ENCODE results near the gene AGBL4.

AGBL4 gene

DNA sequence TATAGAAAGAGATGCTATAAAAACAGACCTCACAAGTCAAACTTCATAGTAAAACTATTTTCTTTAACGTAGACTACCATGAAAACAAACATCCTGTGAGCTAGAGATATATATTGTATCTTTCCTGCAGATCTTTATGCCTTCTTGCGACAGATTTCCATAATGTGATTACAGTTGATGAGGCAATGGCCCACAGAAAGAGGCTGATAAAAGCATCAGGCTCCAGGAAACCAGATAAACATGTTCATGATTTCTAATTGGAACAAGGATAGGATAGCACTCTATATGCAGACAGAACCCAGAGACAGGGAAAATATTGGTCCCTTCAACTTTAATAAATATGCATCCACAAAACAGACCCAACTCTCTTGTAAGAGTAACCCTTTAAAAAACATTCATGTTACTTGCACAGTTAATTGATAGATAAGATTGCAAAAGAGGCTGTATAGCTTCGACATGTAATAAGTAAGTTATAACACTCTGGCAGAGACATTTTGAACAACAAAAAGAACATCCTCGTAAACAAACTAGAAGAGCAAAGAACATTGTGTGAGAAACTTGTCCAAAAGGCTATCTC, 329.4 kb downstream of the AGBL4 start:
- DNase-seq (ENCODE audit: low read depth): no peak

DNA sequence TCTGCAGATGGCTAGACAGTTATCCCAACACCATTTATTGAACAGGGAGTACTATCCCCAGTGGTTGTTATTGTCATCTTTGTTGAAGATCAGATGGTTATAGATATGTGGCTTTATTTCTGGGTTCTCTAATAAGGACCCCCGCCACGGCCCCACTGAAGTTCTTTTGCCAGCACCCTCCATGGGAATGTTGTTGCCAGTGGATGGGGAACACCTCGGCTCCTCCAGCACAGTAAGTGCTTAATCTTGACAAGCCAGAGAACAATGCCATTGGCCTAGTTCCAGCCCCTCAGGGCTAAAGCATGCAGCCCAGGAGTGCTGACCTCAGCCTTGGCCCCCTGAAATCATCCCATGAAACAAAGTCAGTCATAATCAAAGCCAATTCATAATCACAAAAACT, 337.6 kb downstream of the AGBL4 start:
- DNase-seq (ENCODE audit: low read depth): no peak

- no peak for DNase-seq (ENCODE audit: low read depth)
These were observed 346.0 kb downstream of the AGBL4 start for GRCh38 chr1:49677706-49678105.

DNA sequence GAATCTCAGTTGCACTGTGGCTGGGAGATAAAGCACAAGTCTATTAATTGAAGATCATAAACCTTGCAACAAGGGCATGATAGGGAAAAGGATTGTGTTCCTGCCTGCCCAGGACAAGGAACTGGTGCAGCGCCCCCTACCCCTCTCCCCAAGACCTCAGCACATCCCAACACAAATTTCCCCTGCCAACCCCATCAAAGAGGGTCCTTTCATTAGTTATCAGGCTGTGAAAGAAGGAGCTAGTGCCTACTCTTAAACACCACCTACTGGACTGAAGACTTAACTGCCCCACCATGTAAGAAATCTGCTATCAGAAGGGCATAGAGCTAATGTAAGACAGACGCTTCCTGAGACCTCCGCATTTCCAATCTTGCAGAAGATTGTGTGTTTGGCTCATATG, 372.6 kb downstream of the AGBL4 start:
- no peak for DNase-seq (ENCODE audit: low read depth)

DNA sequence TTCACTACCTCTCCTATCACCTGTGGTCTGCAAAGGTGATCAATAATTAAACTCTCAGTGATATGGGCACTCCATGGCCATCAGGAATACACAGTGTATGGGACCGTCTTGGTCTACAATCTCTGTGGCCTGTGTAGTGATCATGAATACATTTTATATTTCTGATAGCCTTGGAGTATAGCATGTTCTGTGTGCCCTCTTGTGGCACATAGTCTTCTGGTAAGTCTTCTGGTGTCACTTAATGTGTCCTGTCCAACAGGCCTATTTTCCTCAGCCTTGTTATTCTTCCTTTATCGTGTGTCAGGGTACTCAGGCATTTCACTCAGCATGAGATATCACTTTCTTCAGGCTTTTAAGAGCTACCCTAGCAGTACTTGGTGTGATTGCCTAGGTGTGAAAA, 393.6 kb downstream of the AGBL4 start:
- DNase-seq (ENCODE audit: low read depth): no peak

GRCh38 chr1:49627781-49628180, 396.0 kb downstream of the AGBL4 start:
- DNase-seq (ENCODE audit: low read depth): no peak

- DNase-seq (ENCODE audit: low read depth): no peak
These were observed 397.3 kb downstream of the AGBL4 start for GRCh38 chr1:49626472-49626871.

GRCh38 chr1:49622877-49623276, 400.9 kb downstream of the AGBL4 start:
- no peak for DNase-seq (ENCODE audit: low read depth)

- DNase-seq (ENCODE audit: low read depth): no peak
These were observed 417.7 kb downstream of the AGBL4 start for GRCh38 chr1:49606082-49606481.

DNA sequence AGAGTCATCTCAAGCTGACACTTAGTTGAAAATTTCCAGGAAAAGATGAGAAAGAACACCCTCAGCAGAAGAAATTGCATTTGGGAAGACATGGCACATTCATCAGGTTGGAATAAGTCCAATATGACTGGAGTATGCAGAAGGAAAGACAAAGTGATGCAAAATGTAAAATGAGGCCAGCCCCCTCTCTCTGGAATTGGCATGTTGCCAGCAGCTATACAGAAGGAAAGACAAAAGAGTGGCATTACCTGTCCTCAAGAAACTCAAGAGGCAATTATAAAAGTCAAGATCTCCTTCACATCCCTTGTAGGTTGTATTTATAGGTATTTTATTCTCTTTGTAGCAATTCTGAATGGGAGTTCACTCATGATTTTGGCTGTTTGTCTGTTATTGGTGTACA, 426.3 kb downstream of the AGBL4 start:
- no peak for DNase-seq (ENCODE audit: low read depth)

DNA sequence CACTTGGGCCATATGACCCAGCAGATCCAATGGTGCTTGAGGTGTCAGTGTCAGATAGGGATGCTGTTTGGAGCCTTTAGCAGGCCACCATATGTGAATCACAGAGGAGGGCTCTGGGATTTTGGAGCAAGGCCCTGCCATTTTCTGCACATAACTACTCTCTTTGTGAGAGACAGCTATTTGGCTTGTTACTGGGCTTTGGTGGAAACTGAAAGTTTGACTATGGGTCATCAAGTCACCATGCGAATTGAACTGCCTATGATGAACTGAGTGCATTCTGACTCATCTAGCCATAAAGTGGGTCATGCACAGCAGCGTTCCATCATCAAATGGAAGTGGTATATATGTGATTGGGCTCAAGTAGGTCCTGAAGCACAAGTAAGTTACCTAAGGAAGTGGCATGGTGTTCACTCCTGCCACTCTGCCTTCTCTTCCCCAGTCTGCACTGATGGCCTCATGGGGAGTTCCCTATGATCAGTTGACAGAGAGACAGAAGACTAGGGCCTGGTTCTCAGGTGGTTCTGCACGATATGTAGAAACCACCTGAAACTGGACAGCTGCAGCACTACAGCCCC, 447.3 kb downstream of the AGBL4 start:
- no peak for DNase-seq (ENCODE audit: low read depth)

DNA sequence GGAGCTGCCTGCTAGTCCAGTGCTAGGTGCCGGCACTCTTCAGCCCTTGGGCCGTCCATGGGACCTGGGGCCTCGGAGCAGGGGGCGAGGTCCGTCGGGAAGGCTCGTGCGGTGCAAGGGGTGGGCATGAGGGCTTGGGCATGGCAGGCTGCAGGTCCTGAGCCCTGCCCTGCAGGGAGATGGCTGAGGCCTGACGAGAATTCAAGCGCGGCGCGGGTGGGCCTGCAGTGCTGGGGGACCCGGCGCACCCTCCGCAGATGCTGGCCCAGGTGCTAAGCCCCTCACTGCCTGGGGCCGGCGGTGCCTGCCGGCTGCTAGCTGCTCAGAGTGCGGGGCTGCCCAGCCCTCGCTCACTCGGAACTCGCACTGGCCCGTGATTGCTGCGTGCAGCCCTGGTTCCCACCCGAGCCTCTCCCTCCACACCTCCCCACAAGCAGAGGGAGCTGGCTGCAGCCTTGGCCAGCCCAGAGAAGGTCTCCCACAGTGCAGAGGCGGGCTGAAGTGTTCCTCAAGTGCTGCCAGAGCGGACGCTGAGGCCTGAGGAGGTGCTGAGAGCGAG, 467.0 kb downstream of the AGBL4 start:
- DNase-seq (ENCODE audit: low read depth): no peak

DNA sequence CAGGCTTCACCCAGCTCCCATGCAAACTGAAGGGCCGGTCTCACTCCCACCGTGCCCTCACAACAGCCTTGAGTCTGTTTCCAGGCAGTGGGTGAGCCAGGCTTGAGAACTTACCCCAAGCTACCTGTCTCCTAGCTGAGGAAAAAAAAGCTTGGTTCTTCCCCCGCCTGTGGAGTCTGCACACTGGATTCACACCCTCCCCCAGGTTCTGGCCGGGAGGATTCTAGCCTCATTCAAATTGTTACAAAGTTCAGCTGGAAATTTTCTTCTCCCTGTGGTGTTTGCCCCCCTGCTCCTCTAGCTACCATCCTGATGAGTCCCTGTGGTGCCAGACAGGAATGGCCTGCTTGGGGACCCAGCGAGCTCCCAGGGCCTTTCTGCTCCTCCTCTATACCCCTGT, 471.7 kb downstream of the AGBL4 start:
- no peak for DNase-seq (ENCODE audit: low read depth)

DNA sequence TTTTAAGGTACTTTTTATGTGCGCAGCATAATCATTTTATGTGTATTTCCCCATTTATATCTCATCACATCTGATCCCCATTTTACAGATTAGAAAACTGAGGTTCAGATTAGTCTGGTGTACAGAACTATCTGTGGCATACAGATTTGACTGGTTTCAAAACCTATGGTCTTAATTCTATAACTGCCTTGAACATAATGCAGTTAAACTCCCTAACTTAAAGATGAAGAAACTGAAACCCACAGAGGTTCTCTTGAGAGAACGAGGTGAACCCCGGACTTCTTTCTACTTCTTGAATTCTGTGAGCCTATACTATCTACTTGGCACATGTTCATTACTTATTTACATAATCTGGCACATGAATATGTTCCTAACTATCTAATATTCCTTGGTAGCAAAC, 479.1 kb downstream of the AGBL4 start:
- no peak for DNase-seq (ENCODE audit: low read depth)

DNA sequence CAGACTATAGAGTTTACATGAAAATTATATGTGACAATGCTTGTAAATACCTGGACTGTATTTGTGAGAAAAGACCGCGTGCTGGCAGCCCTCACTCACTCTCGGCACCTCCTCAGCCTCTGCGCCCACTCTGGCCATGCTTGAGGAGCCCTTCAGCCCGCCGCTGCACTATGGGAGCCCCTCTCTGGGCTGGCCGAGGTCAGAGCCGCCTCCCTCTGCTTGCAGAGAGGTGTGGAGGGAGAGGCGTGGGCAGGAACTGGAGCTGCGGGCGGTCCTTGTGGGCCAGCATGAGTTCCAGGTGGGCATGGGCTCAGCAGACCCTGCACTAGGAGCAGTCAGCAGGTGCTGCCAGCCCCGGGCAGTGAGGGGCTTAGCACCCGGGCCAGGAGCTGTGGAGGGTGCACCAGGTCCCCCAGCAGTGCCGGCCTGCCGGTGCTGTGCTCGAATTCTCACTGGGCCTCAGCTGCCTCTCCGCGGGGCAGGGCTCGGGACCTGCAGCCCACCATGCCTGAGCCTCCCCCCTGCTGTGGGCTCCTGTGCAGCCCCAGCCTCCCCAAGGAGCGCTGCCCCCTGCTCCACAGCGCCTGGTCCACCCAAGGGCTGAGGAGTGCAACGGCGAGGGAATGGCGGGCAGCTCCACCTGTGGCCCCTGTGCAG, 482.5 kb downstream of the AGBL4 start:
- no peak for DNase-seq (ENCODE audit: low read depth)

GRCh38 chr1:49527606-49528305, 496.0 kb downstream of the AGBL4 start:
- no peak for DNase-seq (ENCODE audit: low read depth)

DNA sequence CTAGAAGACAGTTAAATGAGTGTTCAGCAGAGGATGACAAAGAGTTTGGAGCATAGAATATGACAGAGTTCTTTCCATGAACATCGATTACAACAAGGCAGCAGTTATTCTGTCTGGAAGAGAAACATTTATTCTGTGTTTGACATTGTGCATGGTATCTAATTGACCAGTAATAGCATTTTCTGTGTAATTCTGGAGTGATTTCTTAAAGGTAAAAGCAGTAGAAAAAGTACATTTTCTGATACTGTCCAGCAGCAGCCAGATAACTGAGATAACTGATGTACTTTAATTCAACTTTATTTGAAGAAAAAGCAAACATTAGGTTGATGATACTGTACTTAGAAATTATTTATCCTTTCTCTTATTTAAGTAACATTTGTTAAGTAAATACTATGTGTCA, 497.1 kb downstream of the AGBL4 start:
- DNase-seq (ENCODE audit: low read depth): no peak

GRCh38 chr1:49523764-49524163, 500.0 kb downstream of the AGBL4 start:
- DNase-seq (ENCODE audit: low read depth): no peak

GRCh38 chr1:49466961-49467360, 556.8 kb downstream of the AGBL4 start:
- DNase-seq (ENCODE audit: low read depth): no peak

- DNase-seq (ENCODE audit: low read depth): no peak
These were observed 558.1 kb downstream of the AGBL4 start for GRCh38 chr1:49465486-49466185.

DNA sequence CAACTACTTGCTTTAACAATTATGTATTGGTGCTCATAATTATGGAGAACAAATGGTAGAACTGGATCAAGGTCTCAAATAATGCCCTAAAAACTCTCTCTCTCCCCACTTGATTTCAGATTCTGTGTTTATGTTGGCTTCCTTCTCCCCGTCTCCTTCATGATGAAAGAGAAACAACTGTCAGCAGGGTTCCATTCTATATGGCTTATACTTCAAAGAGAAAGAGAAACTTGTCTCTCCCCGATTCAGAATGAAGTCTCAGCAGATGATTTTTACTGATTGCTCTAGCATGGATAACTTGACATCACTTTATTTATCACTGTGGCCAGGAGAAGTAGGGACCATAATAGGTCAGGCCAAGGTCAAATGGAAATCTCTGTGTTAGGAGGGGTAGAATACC, 575.6 kb downstream of the AGBL4 start:
- DNase-seq (ENCODE audit: low read depth): no peak

DNA sequence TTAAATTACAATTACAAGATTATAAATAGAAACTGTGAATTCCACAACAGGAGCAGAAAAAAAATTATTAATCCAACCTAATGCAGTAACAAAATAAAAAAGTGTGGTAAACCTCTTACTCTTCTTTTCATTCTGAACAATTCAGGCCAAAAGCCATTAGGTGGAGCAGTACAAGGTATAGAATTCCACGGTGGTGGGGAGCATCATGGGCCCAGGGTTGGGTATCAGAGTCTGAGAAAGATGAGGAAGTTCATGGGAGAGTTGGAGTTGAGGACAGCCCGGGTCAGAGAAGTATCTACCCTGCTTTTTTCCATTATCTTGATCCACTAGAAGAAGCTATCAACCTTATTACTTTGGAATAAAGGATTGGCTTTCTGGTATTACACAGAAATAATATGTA, 586.9 kb downstream of the AGBL4 start:
- no peak for DNase-seq (ENCODE audit: low read depth)

Data from stimulated activated CD8-positive, alpha-beta memory T cell treated with anti-CD3 and anti-CD28 coated beads, Interleukin-12 subunit alpha, Interleukin-12 subunit beta, amount 100 ng/mL, for 1 hour (primary cell).